Erythroblast (primary cell): ENCODE data around the gene DAP.

Source experiments
- GATA1 ChIP-seq: IDR thresholded peaks from 2 replicates; pipeline ENCODE4 v1.6.1; 2011; ENCODE audit warnings: low read depth, mild to moderate bottlenecking, control low read depth, low read length, moderate library complexity
- POLR2A ChIP-seq: IDR thresholded peaks from 2 replicates; pipeline ENCODE4 v1.6.1; 2011; ENCODE audit warnings: mild to moderate bottlenecking, low read length

GRCh38 chr5:10690460-10691440 lies 70.3 kb downstream of the DAP start:
- no peak for TF ChIP-seq POLR2A
- no peak for TF ChIP-seq GATA1
